HG02840 (cell line): ENCODE data around the gene PCYOX1L.

Experiments used
- ATAC-seq: cut with Tn5 transposase; IDR thresholded peaks from one replicate; pipeline ENCODE4 v1.9.1; 2021; ENCODE audit warnings: mild to moderate bottlenecking, moderate library complexity, moderate number of reproducible peaks; ENCODE audit not compliant: unreplicated experiment, low FRiP score

PCYOX1L gene

GRCh38 chr5:149405550-149406202 lies 47.8 kb downstream of the PCYOX1L start:
- ATAC-seq: no peak

GRCh38 chr5:149406203-149406978 lies 48.5 kb downstream of the PCYOX1L start:
- no peak for ATAC-seq

- ATAC-seq: no peak
Measured at GRCh38 chr5:149406979-149407306, 49.1 kb downstream of the PCYOX1L start.

- ATAC-seq: no peak
Measured at GRCh38 chr5:149407323-149408251, 49.7 kb downstream of the PCYOX1L start.

- ATAC-seq: no peak
Measured at GRCh38 chr5:149408252-149409099, 50.6 kb downstream of the PCYOX1L start.

- ATAC-seq: no peak
Measured at GRCh38 chr5:149409268-149409948, 51.6 kb downstream of the PCYOX1L start.

- ATAC-seq: no peak
Measured at GRCh38 chr5:149410071-149410470, 52.2 kb downstream of the PCYOX1L start.

- no peak for ATAC-seq
Measured at GRCh38 chr5:149410721-149411432, 53.0 kb downstream of the PCYOX1L start.

GRCh38 chr5:149411738-149412519 lies 54.1 kb downstream of the PCYOX1L start:
- ATAC-seq: no peak

- no peak for ATAC-seq
Measured at GRCh38 chr5:149412783-149413476, 55.1 kb downstream of the PCYOX1L start.

- ATAC-seq: no peak
Measured at GRCh38 chr5:149413477-149414210, 55.8 kb downstream of the PCYOX1L start.

- ATAC-seq: no peak
Measured at GRCh38 chr5:149414405-149415065, 56.7 kb downstream of the PCYOX1L start.

- ATAC-seq: no peak
Measured at GRCh38 chr5:149415066-149415967, 57.5 kb downstream of the PCYOX1L start.

GRCh38 chr5:149416987-149417710 lies 59.3 kb downstream of the PCYOX1L start:
- ATAC-seq: no peak
